ENCODE measurements around the gene METTL25. TPM values are rescaled to one million over a fixed set of nuclear protein-coding genes. Genes with fewer than 3 reads are reported as not detected.

METTL25 gene
- total RNA-seq, 2 donors from 2014 or later: 2.6 to 9.6 TPM

DNA sequence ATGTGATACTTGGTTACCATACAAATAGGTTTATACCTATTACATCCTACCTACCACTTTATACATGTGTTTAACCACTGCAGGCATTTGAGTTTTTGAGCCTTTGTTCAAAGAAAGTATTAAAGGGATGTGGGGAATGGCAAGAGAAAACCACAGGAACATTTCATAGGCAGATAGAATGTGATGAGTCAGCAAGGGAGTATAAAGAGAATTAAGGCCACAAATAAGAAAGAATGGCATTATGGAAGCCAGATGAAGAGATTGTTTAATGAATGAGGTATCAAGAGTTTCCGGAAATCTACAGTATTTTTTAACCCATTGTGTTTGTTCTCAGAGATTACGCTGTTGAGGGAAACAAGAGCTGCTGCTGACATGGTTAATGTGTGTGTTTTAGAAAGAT is 66.9 kb downstream of the METTL25 start:
- no peak overlapping the region for H3K4me3 ChIP-seq
- no peaks in the 10 kb centered on the region for H3K4me1 ChIP-seq
- no peak overlapping the region for H3K27ac ChIP-seq
- H3K27me3 ChIP-seq: no peaks in the 10 kb centered on the region
- no peaks in the 10 kb centered on the region for H3K9me3 ChIP-seq
- H3K36me3 ChIP-seq (replicated peaks in 1 of 2; ENCODE audit: insufficient read depth in 1 of 2, low read depth in 2 of 2): no peaks in the 10 kb centered on the region
- ATAC-seq: no peak
- no peak for DNase-seq
- 66 to 67% methylated on average over 2 of the region's 2 CpGs for WGBS, 2 donors
- TF ChIP-seq CTCF (IDR thresholded peaks at IDR 0.05): no peak
- no peak for TF ChIP-seq POLR2A (IDR thresholded peaks at IDR 0.05)
- intact Hi-C loops (cut with DNase I): no loop called here

DNA sequence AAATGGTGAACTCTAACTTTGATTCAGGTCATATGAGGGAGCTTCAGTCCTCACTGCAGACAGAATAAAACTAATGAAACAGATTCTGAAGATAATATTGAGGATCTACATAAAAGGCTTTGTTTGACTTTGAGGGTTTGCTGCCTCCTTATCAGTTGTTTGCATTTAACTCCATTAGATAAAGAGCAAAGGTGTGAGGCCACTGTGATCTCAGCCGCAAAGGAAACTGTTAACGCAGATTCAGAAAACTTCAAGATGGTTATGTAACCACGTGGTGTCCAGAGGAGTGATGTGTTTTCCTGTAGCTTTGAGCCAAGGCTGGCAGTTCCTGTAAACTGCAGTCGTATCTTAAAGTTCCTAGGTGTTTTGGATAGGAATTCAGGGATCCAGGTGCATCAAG is 67.8 kb downstream of the METTL25 start:
- intact Hi-C loops (cut with DNase I): no loop called here
- Histone ChIP-seq H3K27ac (no peak overlapping the region), H3K4me3 (no peak overlapping the region), H3K9me3 (no peaks in the 10 kb centered on the region), H3K27me3 (no peaks in the 10 kb centered on the region), H3K4me1 (no peaks in the 10 kb centered on the region), H3K36me3 (replicated peaks in 1 of 2; ENCODE audit: insufficient read depth in 1 of 2, low read depth in 2 of 2) (no peaks in the 10 kb centered on the region)
- TF ChIP-seq CTCF (IDR thresholded peaks at IDR 0.05) (no peak), POLR2A (IDR thresholded peaks at IDR 0.05) (no peak)
- ATAC-seq (no peak), DNase-seq (no peak)
- WGBS, 2 donors: 17 to 21% methylated on average over 4 of the region's 4 CpGs

- intact Hi-C loops (cut with DNase I): no loop called here
- WGBS, 2 donors: 85 to 100% methylated on average over 2 of the region's 2 CpGs
- ATAC-seq: no peak
- no peak for TF ChIP-seq POLR2A (IDR thresholded peaks at IDR 0.05)
- TF ChIP-seq CTCF (IDR thresholded peaks at IDR 0.05): no peak
- H3K27ac ChIP-seq: no peak overlapping the region
- no peaks in the 10 kb centered on the region for H3K9me3 ChIP-seq
- no peak overlapping the region for H3K4me3 ChIP-seq
- no peaks in the 10 kb centered on the region for H3K4me1 ChIP-seq
- no peak for DNase-seq
- H3K27me3 ChIP-seq: no peaks in the 10 kb centered on the region
- no peaks in the 10 kb centered on the region for H3K36me3 ChIP-seq (replicated peaks in 1 of 2; ENCODE audit: insufficient read depth in 1 of 2, low read depth in 2 of 2)
These were observed 68.3 kb downstream of the METTL25 start for GRCh38 chr12:82426586-82426985.

DNA sequence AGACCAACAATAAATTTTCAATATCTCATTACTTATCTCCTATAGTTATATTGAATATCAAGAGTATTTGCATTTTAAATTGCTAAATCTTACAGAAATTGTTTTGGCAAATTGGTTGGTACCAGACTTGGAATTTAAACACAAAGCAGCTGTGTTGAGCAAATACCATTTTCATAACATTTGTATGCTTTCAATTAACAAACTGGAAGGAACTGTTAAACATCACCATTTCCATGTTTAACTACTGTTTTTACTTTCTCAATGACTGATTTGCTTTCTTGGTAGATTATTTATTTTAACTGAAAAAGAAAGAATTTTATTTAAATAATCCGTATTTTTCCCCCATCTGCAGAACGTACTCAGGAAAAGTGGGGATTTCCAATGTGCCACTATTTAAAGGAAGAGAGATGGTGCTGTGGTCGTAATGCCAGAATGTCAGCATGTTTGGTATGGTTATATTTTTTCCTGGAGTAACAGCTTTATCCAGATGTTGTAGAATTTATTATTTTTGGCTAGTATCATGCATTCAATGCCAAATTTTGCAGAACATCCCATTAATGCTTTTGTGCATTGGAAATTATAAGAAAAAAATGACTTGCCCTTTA is 72.3 kb downstream of the METTL25 start:
- Histone ChIP-seq H3K4me3 (no peak overlapping the region), H3K27me3 (no peaks in the 10 kb centered on the region), H3K36me3 (replicated peaks in 1 of 2; ENCODE audit: insufficient read depth in 1 of 2, low read depth in 2 of 2) (no peaks in the 10 kb centered on the region), H3K9me3 (no peaks in the 10 kb centered on the region), H3K4me1 (no peaks in the 10 kb centered on the region), H3K27ac (no peak overlapping the region)
- WGBS, 2 donors: 89 to 93% methylated on average over 3 of the region's 3 CpGs
- TF ChIP-seq CTCF (IDR thresholded peaks at IDR 0.05): no peak
- no peak for TF ChIP-seq POLR2A (IDR thresholded peaks at IDR 0.05)
- intact Hi-C loops (cut with DNase I): no loop called here
- no peak for DNase-seq
- no peak for ATAC-seq

- Histone ChIP-seq H3K9me3 (no peaks in the 10 kb centered on the region), H3K27me3 (no peaks in the 10 kb centered on the region), H3K27ac (no peak overlapping the region), H3K36me3 (replicated peaks in 1 of 2; ENCODE audit: insufficient read depth in 1 of 2, low read depth in 2 of 2) (no peaks in the 10 kb centered on the region), H3K4me1 (no peaks in the 10 kb centered on the region), H3K4me3 (no peak overlapping the region)
- intact Hi-C loops (cut with DNase I): no loop called here
- no peak for TF ChIP-seq CTCF (IDR thresholded peaks at IDR 0.05)
- no peak for TF ChIP-seq POLR2A (IDR thresholded peaks at IDR 0.05)
- ATAC-seq (no peak), DNase-seq (no peak)
- WGBS, 2 donors: 71 to 76% methylated on average over 2 of the region's 2 CpGs
These were observed 76.1 kb downstream of the METTL25 start for GRCh38 chr12:82434392-82434911.
